HepG2 (cell line): Measurements from ENCODE around the gene CXCL6. TPM values are rescaled to one million over a fixed set of nuclear protein-coding genes. Genes with fewer than 3 reads are reported as not detected.

ENCODE experiments used
- ATAC-seq: fragments of 200-7000 bp; cut with Tn5 transposase; 3 replicates; pipeline ENCODE4 v1.9.1; 2020; ENCODE audit warnings: mild to moderate bottlenecking, moderate library complexity
- BruUV-seq: library from RNA; stranded (reverse); fragments of 400-500 nt; replicated peaks from 2 replicates; lab custom pipeline; 2021; lab: Mats Ljungman, UMichigan
- CTCF ChIA-PET: fragments of 300-600 bp; formaldehyde crosslinking; extraction: SDS; loops from one replicate; lab custom pipeline; 2021; ENCODE audit warnings: low total read pairs, inconsistent platforms, low intra/inter-chr PET ratio; lab: Yijun Ruan, JAX
- POLR2A ChIA-PET: fragments of 350-600 bp; sonication (Branson Sonifier 250); formaldehyde crosslinking; loops from one replicate; lab custom pipeline; 2020; ENCODE audit warnings: antibody characterized with exemption, inconsistent platforms; lab: Yijun Ruan, JAX
- DNase-seq: peaks from one replicate; pipeline ENCODE4 v3.0.0-alpha.2; 2015; ENCODE audit warnings: low spot score
- FAIRE-seq: peaks from 3 replicates; lab custom pipeline; 2011; peaks lifted over from hg19 to GRCh38; lab: Jason Lieb, UNC
- H2AFZ ChIP-seq: one replicate; pipeline ENCODE4 v1.6.1; 2011; ENCODE audit warnings: low read length, inconsistent platforms
- H3K27ac ChIP-seq: fragments of 300-600 bp; 3 replicates; pipeline ENCODE4 v1.8.0; 2011; ENCODE audit warnings: mixed run types, mild to moderate bottlenecking, mixed read lengths, low read length, inconsistent platforms; ENCODE audit not compliant: insufficient read depth; ENCODE audit errors: extremely low read length
- H3K27me3 ChIP-seq, 2 experiments: fragments of 200-600 bp in 1 of 2; 2 replicates in 1 of 2; 3 replicates in 1 of 2; pipeline versions ENCODE4 v1.6.0 to v1.8.0; 2011; ENCODE audit warnings: low read length in 2 of 2, mild to moderate bottlenecking in 2 of 2, moderate library complexity in 2 of 2, inconsistent platforms in 1 of 2; ENCODE audit not compliant: insufficient read depth in 2 of 2, control insufficient read depth in 1 of 2
- H3K36me3 ChIP-seq, 2 experiments: fragments of 200-600 bp in 1 of 2; replicated peaks in 1 of 2; 2 replicates in 1 of 2; 3 replicates in 1 of 2; pipeline versions ENCODE4 v1.5.1 to v1.8.0; 2011; ENCODE audit warnings: low read length in 2 of 2, inconsistent platforms in 1 of 2; ENCODE audit not compliant: insufficient read depth in 2 of 2, control insufficient read depth in 1 of 2
- H3K4me1 ChIP-seq: 2 replicates; pipeline ENCODE4 v1.5.1; 2012; ENCODE audit warnings: low read length, inconsistent platforms; ENCODE audit not compliant: insufficient read depth
- H3K4me2 ChIP-seq: 2 replicates; pipeline ENCODE4 v1.6.0; 2011; ENCODE audit warnings: low read depth, low read length, inconsistent platforms
- H3K4me3 ChIP-seq, 3 experiments: fragments of 200-600 bp in 1 of 3; sonication (generic), shearing (Covaris generic) in 1 of 3; replicated peaks in 1 of 3; 2 replicates each; pipeline ENCODE4 v1.5.1; 2011 to 2016; ENCODE audit warnings: low read length in 3 of 3, inconsistent platforms in 2 of 3, low read depth in 2 of 3, mild to moderate bottlenecking in 2 of 3, control low read depth in 1 of 3, mixed read lengths in 1 of 3; ENCODE audit not compliant: insufficient read depth in 1 of 3
- H3K79me2 ChIP-seq: one replicate; pipeline ENCODE4 v1.6.1; 2011; ENCODE audit warnings: low read length, inconsistent platforms; ENCODE audit not compliant: insufficient read depth
- H3K9ac ChIP-seq: 2 replicates; pipeline ENCODE4 v1.6.0; 2011; ENCODE audit warnings: mild to moderate bottlenecking, low read depth, low read length, inconsistent platforms; ENCODE audit not compliant: insufficient read depth
- H3K9me3 ChIP-seq: 2 replicates; pipeline ENCODE4 v1.5.1; 2012; ENCODE audit warnings: mild to moderate bottlenecking, low read length
- H4K20me1 ChIP-seq: 2 replicates; pipeline ENCODE4 v1.6.0; 2011; ENCODE audit warnings: inconsistent platforms, mild to moderate bottlenecking, low read length, moderate library complexity; ENCODE audit not compliant: insufficient read depth
- AHDC1 ChIP-seq: sonication (generic); formaldehyde crosslinking; IDR thresholded peaks from 2 replicates; pipeline ENCODE4 v1.5.1; 2020; ENCODE audit warnings: mild to moderate bottlenecking, missing genetic modification reagents, borderline replicate concordance
- AKAP8 ChIP-seq: sonication (generic); formaldehyde crosslinking; IDR thresholded peaks from 2 replicates; pipeline ENCODE4 v1.5.1; 2020; ENCODE audit warnings: mild to moderate bottlenecking, missing genetic modification reagents
- BHLHE40 ChIP-seq: IDR thresholded peaks from 2 replicates; pipeline ENCODE4 v1.6.1; 2011; ENCODE audit warnings: low read length, improper control_type of control experiment
- EEA1 ChIP-seq: sonication (generic); formaldehyde crosslinking; IDR thresholded peaks from 2 replicates; pipeline ENCODE4 v1.5.1; 2020; ENCODE audit warnings: mild to moderate bottlenecking, missing genetic modification reagents, borderline replicate concordance
- ETS1 ChIP-seq: sonication (generic); formaldehyde crosslinking; IDR thresholded peaks from 2 replicates; pipeline ENCODE4 v1.4.0; 2020; ENCODE audit warnings: missing genetic modification reagents
- HMGA1 ChIP-seq: sonication (generic); formaldehyde crosslinking; conservative IDR thresholded peaks from 2 replicates; pipeline ENCODE4 v1.4.0; 2020; ENCODE audit warnings: missing genetic modification reagents
- MEIS2 ChIP-seq: sonication (generic); formaldehyde crosslinking; IDR thresholded peaks from 2 replicates; pipeline ENCODE4 v1.9.0; 2021; ENCODE audit warnings: mild to moderate bottlenecking, missing genetic modification reagents
- MYC ChIP-seq: sonication (generic); formaldehyde crosslinking; IDR thresholded peaks from 2 replicates; pipeline ENCODE4 v1.9.0; 2021; ENCODE audit warnings: missing genetic modification reagents, borderline replicate concordance
- RBAK ChIP-seq: sonication (generic); formaldehyde crosslinking; IDR thresholded peaks from 2 replicates; pipeline ENCODE4 v1.5.1; 2020; ENCODE audit warnings: mild to moderate bottlenecking, missing genetic modification reagents
- SUZ12 ChIP-seq: fragments of 150-350 bp; IDR thresholded peaks from 2 replicates; pipeline ENCODE4 v1.6.1; 2014; ENCODE audit warnings: low read depth, low read length
- ZBTB7A ChIP-seq: sonication (generic); formaldehyde crosslinking; IDR thresholded peaks from 2 replicates; pipeline ENCODE4 v1.8.0; 2022; ENCODE audit warnings: mild to moderate bottlenecking, missing genetic modification reagents
- ZKSCAN5 ChIP-seq: sonication (generic); formaldehyde crosslinking; IDR thresholded peaks from 2 replicates; pipeline ENCODE4 v1.5.1; 2020; ENCODE audit warnings: mild to moderate bottlenecking, missing genetic modification reagents
- ZNF432 ChIP-seq: sonication (generic); formaldehyde crosslinking; IDR thresholded peaks from 2 replicates; pipeline ENCODE4 v1.5.0; 2020; ENCODE audit warnings: missing genetic modification reagents, mild to moderate bottlenecking, borderline replicate concordance
- ZNF644 ChIP-seq: IDR thresholded peaks from 2 replicates; pipeline ENCODE4 v1.6.1; 2016; ENCODE audit warnings: low read depth
- ZSCAN30 ChIP-seq: sonication (generic); formaldehyde crosslinking; IDR thresholded peaks from 2 replicates; pipeline ENCODE4 v1.5.0; 2020; ENCODE audit warnings: mild to moderate bottlenecking, missing genetic modification reagents
- ZZZ3 ChIP-seq: sonication (generic); formaldehyde crosslinking; IDR thresholded peaks from 2 replicates; pipeline ENCODE4 v1.4.0; 2020; ENCODE audit warnings: missing genetic modification reagents, mild to moderate bottlenecking, borderline replicate concordance
- WGBS: methylation state at CpG from one replicate; pipeline ENCODE4 v1.1.6; 2017; ENCODE audit warnings: low lambda C conversion rate; 5-methylcytosine and 5-hydroxymethylcytosine counted together
- in situ Hi-C: cut with HindIII; loops from 2 replicates; pipeline ENCODE4 v1.10.0; 2017; ENCODE audit warnings: low pct_unique_long_range_greater_than_20kb; ENCODE audit not compliant: extremely low pct_ligation_motif_present
- intact Hi-C: fragments of 100-400 bp; cut with micrococcal nuclease; formaldehyde crosslinking; loops from one replicate; pipeline ENCODE4 v1.10.0; 2022; ENCODE audit not compliant: unreplicated experiment
- polyA plus RNA-seq, 8 experiments: library from polyadenylated mRNA; depleted of rRNA in 3 of 8; stranded (reverse) in 7 of 8; unstranded in 1 of 8; fragments of >200 nt; fragmentation: Illumina TruSeq in 4 of 8; extraction: Trizol in 4 of 8; gene quantifications; 2 replicates each; pipeline versions ENCODE4 v1.2.1 to v1.2.3, GENCODE V29; 2011 to 2016; ENCODE audit warnings: low read depth in 4 of 8, missing spikeins in 1 of 8, mixed read lengths in 1 of 8; ENCODE audit not compliant: insufficient read depth in 1 of 8
- total RNA-seq, 5 experiments: library from RNA; depleted of rRNA; stranded (reverse); fragments of >200 nt; fragmentation: Illumina TruSeq; extraction: Trizol; gene quantifications; 2 replicates each; pipeline ENCODE4 v1.2.3, GENCODE V29; 2016; ENCODE audit warnings: low read depth in 1 of 5
- TF ChIP-seq, protein P1 (sequence below): sonication (generic); formaldehyde crosslinking; IDR thresholded peaks from 2 replicates; pipeline ENCODE4 v1.9.0; 2021; ENCODE audit warnings: missing genetic modification reagents, mild to moderate bottlenecking, borderline replicate concordance
- TF ChIP-seq, protein P2 (sequence below): sonication (generic); formaldehyde crosslinking; IDR thresholded peaks from 2 replicates; pipeline ENCODE4 v1.8.0; 2022; ENCODE audit warnings: low read depth, missing genetic modification reagents

CXCL6 gene
- total and polyA plus RNA-seq, 2 of the 13 experiments (the other 11 are each of a cell fraction or from before 2014, with no cell fraction given) = not detected

GRCh38 chr4:73851293-73851692, 14.8 kb downstream of the CXCL6 start:
- POLR2A ChIA-PET = no interaction called here
- CTCF ChIA-PET = no interaction called here
- no peaks in the 10 kb centered on the region for H3K79me2 ChIP-seq
- intact Hi-C loops = no loop called here
- no peak overlapping the region for H3K4me2 ChIP-seq
- WGBS = 0% methylated on average over 1 of the region's 1 CpG
- in situ Hi-C loops = no loop called here
- BruUV-seq = no TSS peak
- no peak for ATAC-seq
- no peaks in the 10 kb centered on the region for H4K20me1 ChIP-seq
- H3K9me3 ChIP-seq = no peaks in the 10 kb centered on the region
- no peak for FAIRE-seq
- H3K4me1 ChIP-seq = no peaks in the 10 kb centered on the region
- DNase-seq = no peak
- H3K27me3 ChIP-seq = peaks cover 0 to 1% of the 10 kb centered on the region in 2 experiments; a peak in 1 of 5 replicates
- H3K27ac ChIP-seq = no peak overlapping the region
- no peak overlapping the region for H3K4me3 ChIP-seq
- no peaks in the 10 kb centered on the region for H3K36me3 ChIP-seq
- H3K9ac ChIP-seq = no peak overlapping the region
- H2AFZ ChIP-seq = no peak overlapping the region
- TF ChIP-seq AHDC1 (CRISPR knock-in tag) (no peak), ZSCAN30 (CRISPR knock-in tag) (no peak), MEIS2 (CRISPR knock-in tag) (no peak), EEA1 (CRISPR knock-in tag) (no peak), MYC (no peak), ETS1 (CRISPR knock-in tag) (no peak), SUZ12 (no peak), BHLHE40 (no peak), ZZZ3 (no peak), ZNF644 (CRISPR knock-in tag) (no peak), ZKSCAN5 (CRISPR knock-in tag) (no peak), RBAK (CRISPR knock-in tag) (no peak), AKAP8 (CRISPR knock-in tag) (no peak), ZBTB7A (CRISPR knock-in tag) (no peak), HMGA1 (CRISPR knock-in tag) (no peak), ZNF432 (CRISPR knock-in tag) (no peak)
- TF ChIP-seq, protein P1, sequence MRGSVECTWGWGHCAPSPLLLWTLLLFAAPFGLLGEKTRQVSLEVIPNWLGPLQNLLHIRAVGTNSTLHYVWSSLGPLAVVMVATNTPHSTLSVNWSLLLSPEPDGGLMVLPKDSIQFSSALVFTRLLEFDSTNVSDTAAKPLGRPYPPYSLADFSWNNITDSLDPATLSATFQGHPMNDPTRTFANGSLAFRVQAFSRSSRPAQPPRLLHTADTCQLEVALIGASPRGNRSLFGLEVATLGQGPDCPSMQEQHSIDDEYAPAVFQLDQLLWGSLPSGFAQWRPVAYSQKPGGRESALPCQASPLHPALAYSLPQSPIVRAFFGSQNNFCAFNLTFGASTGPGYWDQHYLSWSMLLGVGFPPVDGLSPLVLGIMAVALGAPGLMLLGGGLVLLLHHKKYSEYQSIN (CRISPR knock-in tag) = no peak
- TF ChIP-seq, protein P2, sequence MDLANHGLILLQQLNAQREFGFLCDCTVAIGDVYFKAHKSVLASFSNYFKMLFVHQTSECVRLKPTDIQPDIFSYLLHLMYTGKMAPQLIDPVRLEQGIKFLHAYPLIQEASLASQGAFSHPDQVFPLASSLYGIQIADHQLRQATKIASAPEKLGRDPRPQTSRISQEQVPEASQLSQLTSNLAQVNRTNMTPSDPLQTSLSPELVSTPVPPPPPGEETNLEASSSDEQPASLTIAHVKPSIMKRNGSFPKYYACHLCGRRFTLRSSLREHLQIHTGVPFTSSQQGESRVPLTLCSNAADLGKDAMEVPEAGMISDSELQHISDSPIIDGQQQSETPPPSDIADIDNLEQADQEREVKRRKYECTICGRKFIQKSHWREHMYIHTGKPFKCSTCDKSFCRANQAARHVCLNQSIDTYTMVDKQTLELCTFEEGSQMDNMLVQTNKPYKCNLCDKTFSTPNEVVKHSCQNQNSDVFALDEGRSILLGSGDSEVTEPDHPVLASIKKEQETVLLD = no peak
